ENCODE results near the gene INSRR.

The INSRR gene

DNA sequence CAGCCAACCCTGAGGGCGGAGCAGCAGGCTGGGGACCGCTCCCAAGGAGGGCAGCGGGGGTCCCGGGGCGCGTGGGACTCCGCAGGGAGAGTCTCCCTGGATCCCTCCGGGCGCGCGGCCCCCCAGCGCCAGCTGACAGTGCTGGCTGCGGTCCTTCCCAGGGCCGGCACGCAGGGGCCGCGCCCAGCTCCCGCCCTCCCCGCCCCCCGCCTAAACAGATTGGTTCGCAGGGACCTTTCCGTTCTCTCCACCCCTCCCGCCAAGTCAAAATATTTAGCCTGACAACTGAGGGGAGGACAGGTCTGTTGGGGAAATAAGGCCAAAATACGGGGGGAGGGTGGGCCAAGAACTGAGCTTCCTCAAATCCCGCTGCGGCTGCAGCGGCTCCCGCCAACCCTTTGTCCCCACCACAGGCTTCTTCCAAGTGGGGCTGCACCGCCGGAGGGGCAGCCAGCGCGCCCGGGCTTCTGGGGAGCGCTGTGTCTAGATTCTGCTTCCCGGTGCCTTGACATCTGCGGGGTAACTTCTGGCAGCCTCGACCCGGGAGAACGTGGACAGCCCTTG lies at the start of gene INSRR:
INSRR (minus strand) TSS at position 159 of the 564 bp plus-strand sequence. CDS start 496 bp downstream, outside the sequence.
- no peak for DNase-seq (ENCODE audit: low read depth, low spot score)

DNA sequence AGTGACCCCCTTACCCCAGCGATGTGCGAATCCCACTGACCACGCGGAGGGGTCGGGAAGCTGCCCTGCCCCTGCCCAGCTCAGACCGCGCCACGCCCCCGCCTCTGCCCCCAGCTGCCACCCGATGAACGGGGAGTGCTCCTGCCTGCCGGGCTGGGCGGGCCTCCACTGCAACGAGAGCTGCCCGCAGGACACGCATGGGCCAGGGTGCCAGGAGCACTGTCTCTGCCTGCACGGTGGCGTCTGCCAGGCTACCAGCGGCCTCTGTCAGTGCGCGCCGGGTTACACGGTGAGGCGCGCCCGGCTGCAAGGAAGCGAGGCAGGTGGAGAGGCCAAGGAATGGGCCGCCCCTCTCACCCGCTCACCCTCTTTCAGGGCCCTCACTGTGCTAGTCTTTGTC lies 49.6 kb upstream of the INSRR start:
- DNase-seq (ENCODE audit: low read depth, low spot score) = no peak

DNA sequence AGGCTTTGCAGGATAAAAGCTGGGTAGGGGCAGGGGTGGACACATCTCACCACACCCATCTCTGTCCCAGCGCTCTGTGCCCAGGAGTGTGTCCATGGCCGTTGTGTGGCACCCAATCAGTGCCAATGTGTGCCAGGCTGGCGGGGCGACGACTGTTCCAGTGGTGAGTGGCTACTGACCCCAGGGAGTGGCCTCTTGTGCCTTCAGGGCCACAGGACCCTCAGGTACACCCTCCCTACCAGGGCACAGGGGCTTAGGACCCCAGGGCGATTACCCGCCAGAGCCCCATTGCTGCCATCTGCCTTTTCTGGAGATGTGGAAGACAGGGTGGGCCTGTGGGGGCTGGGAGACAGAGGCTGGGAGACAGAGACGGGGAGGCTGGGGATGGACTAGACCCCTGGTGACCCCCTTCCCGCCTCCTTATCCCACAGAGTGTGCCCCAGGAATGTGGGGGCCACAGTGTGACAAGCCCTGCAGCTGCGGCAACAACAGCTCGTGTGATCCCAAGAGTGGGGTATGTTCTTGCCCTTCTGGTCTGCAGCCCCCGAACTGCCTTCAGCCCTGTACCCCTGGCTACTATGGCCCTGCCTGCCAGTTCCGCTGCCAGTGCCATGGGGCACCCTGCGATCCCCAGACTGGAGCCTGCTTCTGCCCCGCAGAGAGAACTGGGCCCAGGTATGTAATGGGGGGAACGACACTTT lies 47.4 kb upstream of the INSRR start:
- no peak for DNase-seq (ENCODE audit: low read depth, low spot score)

DNA sequence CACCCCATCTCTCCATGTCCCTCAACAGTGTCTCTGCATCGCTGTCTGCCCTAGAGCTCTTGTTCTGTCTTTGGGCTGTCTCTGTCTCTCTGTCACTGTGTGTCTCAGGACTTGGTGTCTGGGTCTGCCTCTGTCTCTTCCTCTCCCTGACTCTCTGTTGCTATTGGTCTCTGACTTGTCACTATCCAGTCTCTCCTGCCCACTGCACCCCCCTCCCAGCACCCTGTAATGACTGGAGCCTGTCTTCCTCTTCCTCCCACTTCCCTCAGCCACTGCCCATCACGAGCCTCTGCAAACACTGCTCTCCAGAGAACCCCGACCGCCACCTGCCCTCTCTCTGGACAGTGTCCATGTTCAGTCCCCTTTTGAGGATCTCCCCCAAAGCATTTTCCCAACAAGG lies 46.7 kb upstream of the INSRR start:
- DNase-seq (ENCODE audit: low read depth, low spot score) = no peak

DNA sequence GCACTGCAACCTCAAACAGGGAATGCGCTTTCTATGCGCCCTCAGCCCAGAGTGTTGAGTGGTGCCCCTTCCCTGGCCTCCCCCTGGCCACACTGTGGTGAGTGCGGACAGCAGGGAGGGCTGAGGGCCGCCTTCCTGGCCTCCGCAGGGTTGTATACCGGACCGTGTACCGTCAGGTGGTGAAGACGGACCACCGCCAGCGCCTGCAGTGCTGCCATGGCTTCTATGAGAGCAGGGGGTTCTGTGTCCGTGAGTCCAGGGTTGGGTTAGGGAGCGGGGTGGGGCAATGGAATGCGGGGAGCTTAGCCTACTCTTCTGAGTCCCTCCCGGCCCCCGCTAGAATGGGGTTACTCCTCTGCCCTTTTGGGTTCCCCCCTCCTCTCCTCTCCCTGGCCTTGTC lies 46.3 kb upstream of the INSRR start:
- DNase-seq (ENCODE audit: low read depth, low spot score) = no peak

DNA sequence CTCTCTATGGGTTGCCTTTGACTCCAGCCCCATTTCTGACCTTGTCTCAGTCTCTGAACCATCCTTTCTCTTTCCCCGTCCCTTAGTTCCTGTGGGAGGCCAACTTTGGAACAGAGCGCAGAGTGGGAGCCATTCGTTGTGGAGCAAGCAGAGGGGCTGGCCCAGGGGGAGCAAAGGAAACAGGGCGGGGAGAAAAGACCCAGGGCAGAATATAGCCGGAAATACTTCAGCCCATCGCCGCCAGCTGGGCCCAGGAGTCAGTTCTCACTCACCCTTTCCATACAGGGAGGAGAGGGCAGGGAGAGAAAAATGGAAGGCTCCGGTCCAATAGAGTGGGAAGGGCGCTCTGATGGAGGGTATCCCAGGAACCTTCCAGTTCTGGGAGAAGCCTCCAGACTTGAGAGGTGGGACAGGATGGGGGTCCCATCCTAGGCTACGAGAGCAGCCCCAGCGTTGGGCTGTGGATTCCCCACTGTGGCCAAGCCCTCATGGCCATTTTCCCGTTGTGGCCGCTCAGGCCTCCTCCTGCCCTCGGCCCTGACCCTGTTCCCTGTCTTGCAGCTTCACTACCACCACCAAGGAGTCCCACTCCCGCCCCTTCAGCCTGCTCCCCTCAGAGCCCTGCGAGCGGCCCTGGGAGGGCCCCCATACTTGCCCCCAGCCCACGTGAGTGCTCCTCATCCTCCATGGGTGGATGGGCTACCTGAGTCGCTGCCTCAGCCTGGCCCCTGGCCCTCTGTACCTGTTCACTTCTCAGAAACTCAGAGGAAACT lies 45.5 kb upstream of the INSRR start:
- no peak for DNase-seq (ENCODE audit: low read depth, low spot score)

DNA sequence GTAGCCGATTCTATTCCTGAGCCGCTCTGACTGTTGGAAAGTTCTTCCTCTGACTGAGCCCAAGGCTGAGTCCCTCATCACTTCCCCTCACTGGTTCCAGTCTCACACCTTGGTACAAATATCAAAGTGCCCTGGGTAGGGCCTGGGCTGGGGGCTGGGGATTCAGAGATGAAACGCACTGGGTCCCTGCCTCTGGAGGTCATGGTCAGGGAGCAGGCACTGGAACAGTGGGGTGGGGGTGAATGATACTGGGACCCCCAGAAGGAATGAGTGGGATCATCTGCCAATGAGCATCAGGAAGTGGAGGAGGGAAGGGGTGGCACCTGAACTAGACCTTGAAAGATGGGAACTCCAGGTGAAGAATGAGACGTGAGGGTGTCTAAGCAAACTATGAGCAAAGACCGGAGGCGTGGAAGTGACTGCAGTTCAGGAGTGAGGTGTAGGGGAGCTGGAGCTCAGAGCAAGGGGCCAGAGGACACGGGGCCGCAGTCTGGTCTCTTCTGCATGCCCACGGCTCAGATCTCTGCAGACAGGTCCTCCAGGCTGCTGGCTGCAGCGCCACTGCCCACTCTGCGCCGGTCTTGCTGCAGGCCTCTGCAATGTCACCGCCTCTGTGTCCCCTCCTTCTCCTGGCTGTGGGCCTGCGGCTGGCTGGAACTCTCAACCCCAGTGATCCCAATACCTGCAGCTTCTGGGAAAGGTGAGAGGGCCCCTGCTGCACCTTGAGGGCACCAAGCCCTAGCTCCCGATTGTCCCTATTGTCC lies 44.6 kb upstream of the INSRR start:
- DNase-seq (ENCODE audit: low read depth, low spot score) = no peak

DNA sequence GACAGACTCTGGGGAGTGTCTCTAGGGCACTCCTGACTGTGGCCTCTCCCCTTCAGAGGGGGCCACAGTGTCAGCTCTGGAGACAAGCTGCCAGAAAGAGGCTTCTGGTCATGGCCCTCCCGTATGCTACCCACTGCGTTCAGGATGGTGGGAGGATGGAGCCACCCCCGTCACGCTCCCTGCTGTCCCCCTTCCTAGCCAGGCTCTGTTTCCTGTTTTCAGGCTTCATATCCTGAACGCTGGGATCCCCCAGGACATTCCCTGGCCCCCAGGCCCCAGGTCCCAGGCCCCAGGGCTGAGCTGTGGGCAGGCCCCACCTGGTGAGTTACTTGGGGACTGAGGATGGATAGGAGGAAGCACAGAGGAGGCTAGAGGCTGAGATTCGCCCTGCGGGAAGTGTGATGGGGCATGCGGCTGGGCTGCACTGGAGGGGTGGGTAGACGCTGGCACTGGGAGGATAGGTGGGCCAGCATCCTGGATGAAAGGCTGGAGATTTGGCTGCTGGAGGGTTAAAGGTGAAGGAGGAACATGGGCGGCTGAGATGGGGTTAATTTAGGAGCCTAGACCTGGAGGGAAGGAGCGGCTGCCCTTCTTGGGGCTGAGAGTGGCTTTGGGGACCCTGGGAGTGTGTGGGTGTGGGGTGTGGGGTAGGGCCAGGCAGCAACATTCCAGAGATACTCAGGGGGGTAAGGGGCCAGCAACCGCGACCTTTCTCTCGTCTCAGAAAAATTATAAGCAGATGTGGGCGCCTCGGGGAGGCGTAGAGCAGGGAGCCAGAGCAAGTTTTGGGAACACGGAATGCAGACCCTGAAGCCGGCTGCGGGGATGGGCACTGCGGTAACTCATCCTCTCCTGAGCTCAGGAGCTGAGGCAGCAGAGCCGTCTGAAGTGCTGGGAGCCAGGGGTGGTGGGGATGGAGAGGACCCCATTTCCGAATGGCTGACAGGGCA lies 43.3 kb upstream of the INSRR start:
- DNase-seq (ENCODE audit: low read depth, low spot score) = no peak

DNA sequence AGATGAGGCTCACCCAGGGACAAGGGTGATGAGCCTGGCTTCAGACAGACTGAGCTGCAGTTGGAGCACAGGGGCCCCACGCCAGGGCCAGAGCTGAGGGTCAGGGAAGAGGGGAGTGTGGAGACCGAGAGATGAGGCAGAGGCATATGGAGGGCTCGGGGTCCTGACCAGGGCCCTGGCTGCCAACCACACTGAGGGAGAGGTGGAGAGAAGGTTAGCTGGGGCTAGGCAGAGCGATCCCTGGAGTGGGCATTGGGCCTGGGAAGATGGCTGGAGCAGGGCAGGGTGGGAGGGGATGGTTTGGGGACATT lies 42.6 kb upstream of the INSRR start:
- DNase-seq (ENCODE audit: low read depth, low spot score) = no peak

DNA sequence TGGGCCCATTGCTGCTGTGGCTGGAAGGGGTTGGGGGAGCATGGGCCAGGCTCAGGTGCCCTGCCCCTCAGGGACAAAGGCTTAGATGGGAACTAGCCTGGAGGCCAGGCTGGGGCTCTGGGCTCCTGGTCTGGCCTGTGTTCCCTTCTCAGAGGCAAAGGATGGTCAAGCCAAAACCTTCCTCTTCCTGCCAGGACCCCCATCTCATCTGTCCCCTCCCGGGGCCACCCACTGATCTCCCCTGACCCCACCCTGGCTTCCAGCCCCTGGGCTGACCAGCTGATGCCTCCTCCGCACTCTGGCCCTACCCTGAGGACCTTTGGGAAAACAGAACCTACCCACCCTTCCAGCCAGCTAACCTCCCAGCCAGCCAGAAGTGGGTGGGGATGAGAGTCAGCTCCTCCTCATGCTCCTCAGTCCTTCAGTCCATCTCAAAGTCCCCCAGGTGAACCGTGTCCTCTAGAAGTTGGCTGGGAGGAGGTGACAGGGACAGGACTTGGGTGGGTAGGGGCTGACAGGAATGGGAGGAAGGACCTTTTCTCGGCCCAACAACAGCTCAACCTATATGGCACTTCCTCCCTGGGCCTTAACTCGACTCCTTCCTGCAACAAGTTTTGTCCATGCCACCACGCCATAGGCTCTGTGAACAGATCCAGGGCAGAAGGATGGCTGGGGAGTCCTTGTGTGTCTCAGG lies 42.1 kb upstream of the INSRR start:
- no peak for DNase-seq (ENCODE audit: low read depth, low spot score)

DNA sequence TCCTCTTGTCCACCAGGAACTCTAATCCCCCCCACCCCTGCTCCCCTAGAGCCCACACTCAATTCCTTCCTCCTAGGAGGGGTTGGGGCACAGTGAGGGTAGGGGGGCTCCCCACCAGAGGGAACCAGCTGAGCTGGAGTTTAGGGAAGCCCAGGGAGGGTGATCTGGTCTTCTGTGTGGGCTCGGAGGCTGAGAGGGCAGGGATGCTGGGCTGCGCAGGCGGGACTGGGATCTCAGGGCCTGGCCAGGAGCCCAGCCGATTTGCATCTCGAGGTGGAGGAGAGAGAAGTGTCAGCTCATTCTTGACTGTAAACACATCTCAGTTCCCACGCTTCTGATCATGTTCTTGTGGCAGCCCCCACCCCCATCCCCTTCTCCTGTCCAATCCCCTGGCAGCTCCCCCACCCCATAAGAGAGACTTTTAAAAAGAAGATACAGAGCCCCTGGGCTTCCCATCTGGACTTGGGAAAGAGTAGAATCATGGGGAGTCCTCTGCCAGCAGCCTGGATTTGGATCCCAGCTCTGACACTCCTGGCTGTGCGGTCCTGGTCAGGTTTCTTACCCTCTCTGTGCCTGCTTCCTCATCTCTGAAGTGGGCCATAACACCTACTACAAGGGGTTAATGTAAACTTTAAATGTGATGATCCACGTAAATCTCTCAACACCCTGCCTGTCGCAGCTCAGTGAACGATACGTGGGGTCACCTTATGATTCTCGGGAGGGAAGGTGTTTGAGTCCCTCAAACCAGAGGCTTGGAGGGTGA lies 41.2 kb upstream of the INSRR start:
- DNase-seq (ENCODE audit: low read depth, low spot score) = no peak

DNA sequence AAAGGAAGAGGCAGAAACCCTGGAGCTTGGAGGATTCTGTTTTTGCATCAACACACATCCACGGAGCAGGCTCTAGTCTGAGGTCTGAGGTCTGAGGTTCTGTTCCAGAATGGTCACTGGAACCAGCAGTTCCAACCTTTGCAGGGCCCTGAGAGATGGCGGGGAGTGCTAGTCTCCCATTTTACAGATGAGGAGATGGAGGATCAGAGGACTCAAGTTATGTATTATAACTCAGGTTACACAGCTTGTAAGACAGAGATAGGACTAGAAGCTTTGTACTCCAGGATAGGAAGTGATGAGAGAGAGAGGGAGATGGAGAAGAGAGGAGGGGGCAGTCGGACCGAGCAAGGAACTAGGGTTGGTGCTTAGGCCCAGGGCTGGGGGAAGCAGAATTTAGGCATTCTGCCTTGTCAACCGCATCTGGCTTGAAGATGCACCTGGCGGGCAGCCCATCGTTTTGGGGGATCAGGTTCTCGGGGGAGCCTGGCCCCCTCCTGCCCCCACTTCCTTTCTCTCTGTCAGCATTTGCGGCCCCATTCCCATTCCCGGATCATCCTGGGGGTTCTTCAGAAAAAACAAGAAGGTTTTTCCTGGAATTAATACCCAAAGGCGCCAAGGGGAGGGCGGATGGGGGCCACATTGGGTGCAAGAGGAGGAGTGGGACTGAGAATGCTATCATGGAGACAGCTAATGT lies 40.2 kb upstream of the INSRR start:
- DNase-seq (ENCODE audit: low read depth, low spot score) = no peak

DNA sequence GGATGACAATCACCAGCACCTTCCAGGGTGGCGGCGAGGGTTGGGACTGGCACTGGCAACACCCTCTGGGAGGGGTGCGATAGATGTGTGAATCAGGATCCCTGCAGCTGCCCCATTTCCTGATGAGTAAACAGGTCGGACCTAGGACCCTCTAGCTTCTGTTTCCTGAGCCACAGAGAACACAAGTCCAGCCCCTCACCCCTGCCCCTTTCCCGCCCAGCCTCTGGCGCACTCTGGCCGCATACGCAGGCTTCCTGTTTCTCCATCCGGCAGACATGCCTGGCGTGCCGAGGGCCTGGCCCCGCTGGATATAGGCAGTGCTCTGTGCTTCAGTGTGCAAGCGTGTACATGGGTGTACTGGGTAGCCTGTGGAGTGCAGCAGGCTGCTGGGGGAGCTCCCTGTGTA lies 39.2 kb upstream of the INSRR start:
- DNase-seq (ENCODE audit: low read depth, low spot score) = no peak

DNA sequence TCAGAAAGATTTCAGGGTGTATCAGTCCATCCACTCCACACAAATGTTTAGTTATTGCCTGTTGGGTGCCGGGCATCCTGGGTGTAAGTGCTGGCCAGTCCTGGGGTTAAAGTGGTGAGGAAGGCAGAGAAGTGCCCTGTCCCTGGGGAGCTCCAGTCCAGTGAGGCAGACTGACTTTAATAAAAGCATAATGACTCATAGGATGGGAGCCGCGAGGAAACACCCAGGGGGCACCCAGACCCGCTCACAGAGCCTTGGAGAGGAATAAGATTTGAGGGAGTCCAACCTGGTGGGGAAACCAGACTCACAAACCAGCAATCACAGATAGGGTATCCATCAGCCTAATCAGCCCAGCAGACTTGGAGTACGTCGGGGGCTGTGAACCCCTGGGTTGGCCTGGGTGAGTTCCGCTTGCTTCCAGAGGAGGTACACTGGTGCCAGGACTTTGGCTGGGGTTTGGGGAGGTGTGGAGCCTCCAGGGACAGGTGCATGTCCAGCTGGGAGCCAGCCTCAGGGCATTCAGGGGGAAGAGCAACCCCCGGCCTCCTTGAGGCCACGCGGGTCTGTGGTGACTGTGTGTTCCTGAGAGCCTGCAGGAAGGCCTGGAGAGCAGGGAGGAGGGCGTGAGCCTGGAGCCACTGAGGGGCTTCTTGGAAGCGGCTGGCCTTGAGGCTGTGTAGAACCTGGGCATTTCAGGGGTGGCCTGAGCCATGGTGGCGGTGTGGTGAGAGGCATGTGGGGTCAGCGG lies 38.3 kb upstream of the INSRR start:
- no peak for DNase-seq (ENCODE audit: low read depth, low spot score)

DNA sequence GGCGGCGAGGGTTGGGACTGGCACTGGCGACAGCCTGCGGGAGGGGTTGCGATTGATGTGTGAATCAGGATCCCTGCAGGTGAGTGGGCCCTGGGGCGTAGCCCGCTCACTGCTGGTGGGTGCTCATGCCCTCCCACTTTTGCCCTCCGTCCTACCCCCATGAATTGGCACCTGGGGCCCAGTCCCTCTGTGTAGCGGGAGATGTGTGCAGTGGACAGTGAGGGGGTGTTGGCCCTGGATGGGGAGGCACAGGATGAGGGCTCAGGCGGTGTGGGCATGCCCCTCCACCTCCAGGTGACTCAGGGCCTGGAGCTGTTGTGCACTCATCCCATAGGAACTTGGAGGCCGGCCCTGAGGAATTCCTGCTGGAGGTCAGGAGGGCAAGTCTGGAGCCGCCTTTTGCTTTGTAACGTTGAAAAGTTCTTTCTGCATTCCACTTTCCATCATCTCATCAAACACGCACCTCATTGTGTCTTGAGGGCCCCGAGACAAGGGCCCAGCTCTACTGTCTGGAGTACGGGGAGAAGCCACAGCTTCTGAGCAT lies 37.6 kb upstream of the INSRR start:
- no peak for DNase-seq (ENCODE audit: low read depth, low spot score)

DNA sequence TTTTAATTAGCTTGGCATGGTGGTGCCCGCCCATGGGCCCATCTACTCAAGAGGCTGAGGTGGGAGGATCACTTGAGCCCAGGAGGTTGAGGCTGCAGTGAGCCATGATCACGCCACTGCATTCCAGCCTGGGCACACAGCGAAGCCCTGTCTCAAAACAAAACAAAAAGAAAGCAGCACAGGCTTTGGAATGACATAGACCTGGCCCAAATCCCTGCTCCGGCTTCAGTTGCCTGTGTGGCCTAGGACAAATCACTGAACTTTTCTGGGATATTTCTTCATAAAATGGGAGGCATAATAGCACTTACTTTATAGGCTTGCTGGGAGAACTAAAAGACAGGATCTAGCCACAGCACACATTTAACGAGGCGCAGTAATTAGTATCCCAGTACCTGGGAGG lies 37.0 kb upstream of the INSRR start:
- DNase-seq (ENCODE audit: low read depth, low spot score) = no peak

DNA sequence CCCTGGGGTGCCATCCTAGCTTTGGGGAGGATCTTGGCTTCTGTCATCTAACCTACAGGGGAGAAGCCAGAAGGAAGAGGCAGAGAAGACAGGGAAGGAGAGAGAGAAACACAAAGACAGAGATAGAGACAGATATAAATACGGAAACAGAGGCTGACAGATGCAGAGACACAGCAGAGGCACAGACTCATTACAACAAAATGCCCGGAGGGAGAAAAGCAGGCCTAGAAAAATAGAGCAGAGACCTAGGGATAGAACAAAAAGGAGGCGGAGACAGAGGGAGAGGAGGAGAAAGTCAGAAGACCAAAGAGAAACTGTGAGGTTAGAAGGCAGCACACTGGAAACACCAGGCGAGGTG lies 36.5 kb upstream of the INSRR start:
- DNase-seq (ENCODE audit: low read depth, low spot score) = no peak

DNA sequence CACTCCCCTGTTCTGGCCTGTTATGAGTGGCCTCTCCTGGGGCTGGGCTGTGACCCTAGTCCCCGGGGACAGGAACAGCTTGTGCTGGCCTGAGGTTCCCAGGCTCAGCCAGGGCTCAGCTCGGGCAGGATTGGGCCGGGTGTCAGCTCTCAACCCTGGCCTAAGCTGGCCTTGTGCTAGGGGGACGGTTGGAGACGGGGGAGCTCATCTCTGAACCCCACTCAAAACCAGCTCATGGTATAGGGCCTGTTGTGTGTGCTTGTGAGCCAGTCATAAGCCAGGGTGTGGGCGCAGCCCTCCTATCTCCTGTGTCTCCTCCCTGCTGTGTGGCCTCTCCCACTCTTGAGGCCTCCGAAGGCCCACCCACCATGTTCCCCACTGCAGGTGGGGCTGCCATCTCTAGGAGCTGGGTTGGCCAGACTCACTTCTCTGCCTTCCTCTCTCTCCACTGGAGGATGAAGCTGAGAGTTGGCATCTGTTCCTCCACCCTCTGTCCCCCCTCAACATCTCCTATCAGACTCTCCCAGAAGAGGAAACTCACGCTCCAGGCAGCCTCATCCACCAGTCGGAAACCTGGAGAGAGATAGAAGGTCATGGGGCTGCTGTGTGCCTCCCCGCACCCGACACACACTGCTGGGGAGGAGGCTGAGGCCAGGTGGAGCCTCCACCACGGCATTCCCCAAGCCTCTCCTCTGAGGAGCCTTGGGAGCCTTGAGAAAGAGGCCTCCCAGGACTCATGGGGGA lies 36.0 kb upstream of the INSRR start:
- DNase-seq (ENCODE audit: low read depth, low spot score) = no peak
